Adipocyte (in vitro differentiated cells): ENCODE measurements around the gene CEP72.

Experiments used
- DNase-seq: peaks from one replicate; pipeline ENCODE4 v3.0.0-alpha.2; 2015; ENCODE audit warnings: low read depth
- H3K27me3 ChIP-seq: replicated peaks from 2 replicates; pipeline ENCODE4 v1.7.0; 2013; ENCODE audit warnings: mild to moderate bottlenecking, low read length, moderate library complexity; ENCODE audit not compliant: control insufficient read depth, insufficient read depth
- H3K36me3 ChIP-seq: 2 replicates; pipeline ENCODE4 v1.7.0; 2013; ENCODE audit warnings: low read length, mild to moderate bottlenecking, moderate library complexity; ENCODE audit not compliant: control insufficient read depth, insufficient read depth, severe bottlenecking
- H3K4me1 ChIP-seq: 2 replicates; pipeline ENCODE4 v1.7.0; 2013; ENCODE audit warnings: mild to moderate bottlenecking, low read length, moderate library complexity; ENCODE audit not compliant: control insufficient read depth, insufficient read depth
- H3K4me3 ChIP-seq: 2 replicates; pipeline ENCODE4 v1.7.0; 2013; ENCODE audit warnings: mild to moderate bottlenecking, low read length, moderate library complexity
- H3K9ac ChIP-seq: 2 replicates; pipeline ENCODE4 v1.7.0; 2013; ENCODE audit warnings: mild to moderate bottlenecking, low read length, moderate library complexity
- H3K9me3 ChIP-seq: 2 replicates; pipeline ENCODE4 v1.7.0; 2013; ENCODE audit warnings: mild to moderate bottlenecking, low read length, moderate library complexity; ENCODE audit not compliant: control insufficient read depth

CEP72 gene

DNA sequence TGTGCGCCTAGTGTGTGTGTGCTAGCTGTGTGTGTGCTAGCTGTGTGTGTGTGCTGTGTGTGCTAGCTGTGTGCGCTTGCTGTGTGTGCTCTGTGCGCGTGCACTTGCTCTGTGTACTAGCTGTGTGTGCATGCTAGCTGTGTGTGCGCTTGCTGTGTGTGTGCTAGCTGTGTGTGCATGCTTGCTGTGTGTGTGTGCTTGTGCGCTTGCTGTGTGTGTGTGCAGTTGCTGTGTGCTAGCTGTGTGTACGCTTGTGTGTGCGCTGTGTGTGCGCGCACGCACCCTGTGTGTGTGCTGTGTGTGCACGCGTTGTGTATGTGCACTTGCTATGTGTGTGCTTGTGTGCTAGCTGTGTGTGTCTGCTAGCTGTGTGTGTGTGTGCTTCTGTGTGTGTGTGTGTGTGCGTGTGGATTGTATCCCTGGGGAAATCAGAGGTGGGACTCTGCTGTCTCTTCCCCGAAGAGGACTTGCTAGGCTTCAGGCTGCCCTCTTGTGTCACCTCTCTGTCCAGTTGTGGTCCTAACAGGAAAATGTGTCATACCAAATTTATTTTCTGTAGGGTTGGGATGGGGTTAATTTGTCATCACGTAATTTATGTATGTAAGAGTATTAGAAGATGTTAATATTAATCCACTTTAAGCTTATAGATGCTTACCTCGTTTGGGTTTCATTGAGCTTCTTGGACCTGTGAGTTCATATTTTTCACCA, 42.1 kb downstream of the CEP72 start:
- no peaks in the 10 kb centered on the region for H3K27me3 ChIP-seq
- H3K9ac ChIP-seq: no peak overlapping the region
- no peaks in the 10 kb centered on the region for H3K4me1 ChIP-seq
- DNase-seq: no peak
- H3K4me3 ChIP-seq: no peak overlapping the region
- no peaks in the 10 kb centered on the region for H3K9me3 ChIP-seq
- peaks cover 8% of the 10 kb centered on the region for H3K36me3 ChIP-seq

GRCh38 chr5:655406-655805, 43.3 kb downstream of the CEP72 start:
- Histone ChIP-seq H3K4me3 (no peak overlapping the region), H3K4me1 (no peaks in the 10 kb centered on the region), H3K27me3 (no peaks in the 10 kb centered on the region), H3K36me3 (peaks cover 8% of the 10 kb centered on the region), H3K9me3 (no peaks in the 10 kb centered on the region), H3K9ac (no peak overlapping the region)
- no peak for DNase-seq

DNA sequence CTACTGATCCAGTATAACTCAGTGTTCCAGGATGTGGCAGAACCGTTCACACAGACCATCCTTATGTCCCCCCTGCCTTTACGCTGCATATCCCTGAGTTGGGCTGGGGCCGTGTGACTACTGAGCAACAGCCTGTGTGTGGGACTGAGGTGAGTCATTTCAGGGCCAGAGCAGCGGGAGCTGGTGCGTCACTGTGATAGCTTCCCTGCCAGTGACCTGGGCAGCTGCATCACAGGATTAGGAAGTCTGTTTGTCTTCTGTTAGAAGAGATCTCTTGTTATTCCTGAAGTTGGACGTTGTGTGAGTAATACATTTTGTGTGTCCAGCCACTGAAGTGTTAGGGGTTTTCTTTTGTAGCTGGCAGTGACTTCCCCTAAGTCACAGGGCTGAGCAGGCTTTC, 45.4 kb downstream of the CEP72 start:
- H3K9me3 ChIP-seq: no peaks in the 10 kb centered on the region
- H3K4me3 ChIP-seq: no peak overlapping the region
- H3K27me3 ChIP-seq: no peaks in the 10 kb centered on the region
- H3K4me1 ChIP-seq: no peaks in the 10 kb centered on the region
- DNase-seq: peak; percentile 31
- H3K36me3 ChIP-seq: peaks cover 8% of the 10 kb centered on the region
- no peak overlapping the region for H3K9ac ChIP-seq

GRCh38 chr5:658103-658502, 46.0 kb downstream of the CEP72 start:
- no peak overlapping the region for H3K4me3 ChIP-seq
- H3K36me3 ChIP-seq: peaks cover 8% of the 10 kb centered on the region
- no peaks in the 10 kb centered on the region for H3K4me1 ChIP-seq
- H3K9ac ChIP-seq: no peak overlapping the region
- H3K9me3 ChIP-seq: no peaks in the 10 kb centered on the region
- no peak for DNase-seq
- no peaks in the 10 kb centered on the region for H3K27me3 ChIP-seq

DNA sequence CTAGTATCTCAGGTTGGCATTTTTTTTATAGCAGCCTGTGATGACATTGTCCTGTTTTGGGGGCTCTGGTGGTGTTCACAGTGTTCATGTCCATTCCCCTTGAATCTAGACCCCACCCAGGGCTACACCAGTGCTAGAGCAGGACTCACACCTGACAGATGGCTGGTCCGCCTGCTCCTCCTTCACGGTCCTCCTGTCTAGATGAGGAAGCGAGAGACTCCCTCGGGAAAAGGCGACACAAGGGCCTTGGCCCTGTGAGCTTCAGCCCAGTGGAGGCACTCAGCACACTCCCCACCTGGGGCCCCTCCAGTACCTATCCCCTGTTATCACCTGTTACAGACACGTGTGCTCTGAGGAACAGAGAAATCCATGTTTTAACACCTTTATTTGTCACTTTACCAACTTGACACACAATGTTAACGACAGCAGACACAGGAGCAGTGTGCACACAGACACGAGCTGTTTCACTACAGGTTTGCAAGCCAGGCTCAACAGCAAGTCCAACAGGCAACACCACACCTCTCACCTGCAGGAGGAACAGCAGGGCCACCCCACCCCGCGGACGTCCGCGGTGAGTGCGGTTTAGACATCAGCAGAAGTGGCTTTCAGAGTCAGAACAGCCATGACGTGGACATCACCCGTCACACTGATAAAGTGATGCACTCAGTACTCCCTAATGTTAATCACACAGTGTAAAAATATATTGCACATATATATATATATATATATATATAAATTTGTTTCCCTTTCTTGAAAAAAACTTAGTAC, 47.5 kb downstream of the CEP72 start:
- H3K9ac ChIP-seq: no peak overlapping the region
- DNase-seq: no peak
- peaks cover 8% of the 10 kb centered on the region for H3K36me3 ChIP-seq
- no peaks in the 10 kb centered on the region for H3K4me1 ChIP-seq
- H3K4me3 ChIP-seq: no peak overlapping the region
- no peaks in the 10 kb centered on the region for H3K27me3 ChIP-seq
- no peaks in the 10 kb centered on the region for H3K9me3 ChIP-seq

DNA sequence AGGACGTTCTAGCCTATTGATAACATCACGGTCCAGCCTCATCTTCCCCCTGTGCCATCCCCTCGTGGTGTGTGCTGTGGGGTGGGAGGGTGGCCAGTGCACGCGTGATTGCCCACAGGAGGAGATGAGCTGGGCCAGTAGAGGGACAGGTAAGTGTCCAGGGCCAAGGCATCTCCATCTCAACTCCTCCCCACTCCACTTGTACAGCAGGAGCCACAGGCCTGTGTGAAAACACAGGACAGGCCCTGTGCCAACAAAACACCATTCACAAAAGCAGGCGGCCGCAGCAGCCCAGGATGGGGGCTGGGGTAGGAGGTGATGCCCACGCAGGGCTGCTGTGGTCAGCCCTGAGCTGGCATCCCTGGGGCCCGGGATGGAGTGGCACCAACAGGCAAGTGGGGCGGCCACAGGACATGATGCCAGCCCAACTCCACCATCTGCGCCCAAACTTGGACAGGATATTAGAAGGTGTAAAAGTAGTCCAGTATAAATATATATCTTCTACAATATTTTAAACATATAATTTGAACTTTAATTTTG, 48.4 kb downstream of the CEP72 start:
- Histone ChIP-seq H3K27me3 (no peaks in the 10 kb centered on the region), H3K9me3 (no peaks in the 10 kb centered on the region), H3K4me1 (no peaks in the 10 kb centered on the region), H3K9ac (no peak overlapping the region), H3K4me3 (no peak overlapping the region), H3K36me3 (peaks cover 8% of the 10 kb centered on the region)
- no peak for DNase-seq

DNA sequence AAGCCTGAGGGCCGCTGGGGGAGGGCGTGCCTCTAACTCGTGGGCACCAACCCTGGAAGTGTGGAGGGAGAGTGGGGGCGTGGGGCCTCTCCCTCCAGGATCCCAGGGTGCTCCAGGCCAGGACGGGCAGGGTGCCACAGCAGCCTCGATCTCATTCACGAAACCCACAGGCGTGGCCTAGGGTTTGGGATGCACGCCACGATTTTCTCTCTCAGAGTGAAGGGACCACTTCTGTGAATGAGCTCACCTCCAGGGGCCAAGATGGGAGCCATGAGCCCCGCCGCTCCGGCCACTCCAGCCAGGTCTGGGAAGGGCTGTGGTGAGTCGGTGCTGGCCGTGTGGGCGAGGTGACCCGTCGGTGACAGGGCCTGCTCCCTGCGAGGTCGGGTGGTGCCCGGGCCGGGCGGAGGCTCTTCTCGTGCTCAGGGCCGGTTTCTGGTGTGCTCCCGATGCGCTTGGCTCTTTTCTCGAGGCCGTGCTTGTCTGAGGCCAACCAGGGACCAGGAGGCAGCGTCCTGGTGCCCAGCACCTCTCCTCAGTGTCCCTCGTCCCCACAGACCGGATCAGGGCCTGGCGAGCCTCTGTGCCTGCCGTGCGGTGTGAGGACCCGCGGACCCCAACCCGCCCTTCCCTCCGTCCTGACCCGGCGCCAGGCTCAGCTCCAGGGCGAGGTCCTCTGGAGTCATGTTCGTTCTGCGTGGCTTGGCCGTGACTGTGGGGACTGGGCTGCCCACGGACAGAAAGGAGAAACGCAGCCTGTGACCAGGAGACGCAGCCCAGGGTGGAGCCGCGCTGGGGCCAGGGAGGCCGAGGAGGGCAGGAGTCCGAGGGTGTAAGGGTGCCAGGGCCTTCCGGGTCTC, 50.0 kb downstream of the CEP72 start:
- Histone ChIP-seq H3K4me3 (no peak overlapping the region), H3K36me3 (peaks cover 8% of the 10 kb centered on the region), H3K9ac (no peak overlapping the region), H3K9me3 (no peaks in the 10 kb centered on the region), H3K4me1 (no peaks in the 10 kb centered on the region), H3K27me3 (no peaks in the 10 kb centered on the region)
- no peak for DNase-seq

DNA sequence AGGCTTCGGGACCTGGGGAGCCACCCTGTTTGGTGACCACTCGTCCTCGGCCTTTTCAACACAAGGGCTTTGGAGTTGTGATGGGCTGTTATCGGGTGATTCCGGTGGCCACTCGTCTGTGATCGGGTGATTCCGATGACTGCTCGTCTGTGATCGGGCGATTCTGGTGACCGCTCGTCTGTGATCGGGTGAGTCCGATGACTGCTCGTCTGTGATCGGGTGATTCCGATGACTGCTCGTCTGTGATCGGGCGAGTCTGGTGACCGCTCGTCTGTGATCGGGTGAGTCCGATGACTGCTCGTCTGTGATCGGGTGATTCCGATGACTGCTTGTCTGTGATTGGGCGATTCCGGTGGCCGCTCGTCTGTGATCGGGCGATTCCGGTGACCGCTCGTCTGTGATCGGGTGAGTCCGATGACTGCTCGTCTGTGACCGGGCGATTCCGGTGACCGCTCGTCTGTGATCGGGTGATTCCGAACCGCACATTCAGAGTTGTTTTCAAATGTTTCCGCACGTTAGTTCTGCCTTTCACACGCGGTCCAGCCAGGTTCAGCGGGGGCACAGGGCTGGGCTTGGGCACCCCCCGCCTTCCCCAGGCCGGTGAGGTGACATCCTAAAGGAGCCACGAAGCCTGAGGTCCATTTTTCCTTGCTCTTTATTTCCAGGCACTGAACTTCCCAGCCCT, 50.8 kb downstream of the CEP72 start:
- H3K4me3 ChIP-seq: no peak overlapping the region
- no peaks in the 10 kb centered on the region for H3K4me1 ChIP-seq
- H3K36me3 ChIP-seq: peaks cover 4% of the 10 kb centered on the region
- H3K9me3 ChIP-seq: no peaks in the 10 kb centered on the region
- DNase-seq: no peak
- H3K27me3 ChIP-seq: no peaks in the 10 kb centered on the region
- H3K9ac ChIP-seq: no peak overlapping the region

DNA sequence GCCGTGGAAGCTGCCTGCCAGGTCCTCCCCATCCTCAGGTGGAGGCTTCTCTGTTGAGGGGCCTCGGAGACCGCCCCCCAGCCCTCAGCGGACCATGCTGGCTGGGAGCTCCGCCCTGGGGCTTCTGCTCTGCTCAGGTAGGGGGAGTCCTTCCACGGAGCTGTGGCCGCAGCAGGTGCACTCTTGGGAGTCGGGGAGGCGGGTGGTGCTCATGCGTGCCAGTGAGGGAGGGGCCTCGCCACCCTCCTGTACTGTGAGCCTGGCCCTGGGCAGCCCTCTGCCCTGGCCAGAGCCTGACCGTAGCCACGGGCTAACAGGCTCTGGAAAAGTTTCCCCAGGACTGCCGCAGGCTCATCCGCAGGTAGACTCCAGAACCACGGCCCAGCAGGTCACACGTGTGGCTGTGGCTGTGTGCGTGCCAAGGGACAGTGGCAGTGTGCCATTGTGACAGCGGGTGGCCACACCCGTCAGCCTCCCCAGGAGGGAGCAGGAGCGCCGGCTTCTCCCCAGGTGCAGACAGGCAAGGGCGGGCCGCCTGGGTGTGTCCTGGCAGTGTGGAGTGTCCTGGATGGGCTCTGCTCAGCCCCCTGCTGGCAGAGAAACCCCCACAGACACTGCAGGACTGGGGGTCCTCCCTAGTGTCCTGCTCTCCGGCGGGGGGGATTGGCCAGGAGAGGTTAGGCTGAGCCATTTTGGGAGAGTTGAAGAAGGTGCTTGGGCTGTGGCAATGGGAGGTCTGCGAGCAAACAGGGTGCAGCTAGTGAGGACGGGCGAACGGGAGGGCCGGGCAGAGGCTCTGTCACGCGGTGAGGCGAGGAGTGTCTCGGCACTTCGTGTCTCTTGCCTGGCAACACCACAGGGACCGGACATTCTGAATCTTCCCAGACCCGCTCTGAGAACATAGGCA, 51.5 kb downstream of the CEP72 start:
- no peaks in the 10 kb centered on the region for H3K4me1 ChIP-seq
- H3K9ac ChIP-seq: no peak overlapping the region
- no peaks in the 10 kb centered on the region for H3K36me3 ChIP-seq

GRCh38 chr5:664343-664993, 52.3 kb downstream of the CEP72 start:
- H3K4me3 ChIP-seq: no peak overlapping the region
- no peak overlapping the region for H3K9ac ChIP-seq
- H3K4me1 ChIP-seq: no peaks in the 10 kb centered on the region
- no peak for DNase-seq
- no peaks in the 10 kb centered on the region for H3K27me3 ChIP-seq
- no peaks in the 10 kb centered on the region for H3K9me3 ChIP-seq
- H3K36me3 ChIP-seq: no peaks in the 10 kb centered on the region

More for the DNA sequence above, 51.5 kb downstream of the CEP72 start:
- Histone ChIP-seq H3K4me3 (no peak overlapping the region), H3K27me3 (no peaks in the 10 kb centered on the region), H3K9me3 (no peaks in the 10 kb centered on the region)
- no peak for DNase-seq
